ENCODE results near the gene CACNA1E. TPM values are rescaled to one million over a fixed set of nuclear protein-coding genes. Genes with fewer than 3 reads are reported as not detected.

The CACNA1E gene
- total RNA-seq, 2 donors from 2014 or later: 1.7 to 2.2 TPM

GRCh38 chr1:181499825-181500224 is 16.5 kb downstream of the CACNA1E start:
- Histone ChIP-seq H3K27ac (no peak overlapping the region), H3K4me3 (no peak overlapping the region), H3K27me3 (no peaks in the 10 kb centered on the region), H3K4me1 (no peaks in the 10 kb centered on the region), H3K36me3 (no peaks in the 10 kb centered on the region), H3K9me3 (no peaks in the 10 kb centered on the region)
- TF ChIP-seq, protein P1, sequence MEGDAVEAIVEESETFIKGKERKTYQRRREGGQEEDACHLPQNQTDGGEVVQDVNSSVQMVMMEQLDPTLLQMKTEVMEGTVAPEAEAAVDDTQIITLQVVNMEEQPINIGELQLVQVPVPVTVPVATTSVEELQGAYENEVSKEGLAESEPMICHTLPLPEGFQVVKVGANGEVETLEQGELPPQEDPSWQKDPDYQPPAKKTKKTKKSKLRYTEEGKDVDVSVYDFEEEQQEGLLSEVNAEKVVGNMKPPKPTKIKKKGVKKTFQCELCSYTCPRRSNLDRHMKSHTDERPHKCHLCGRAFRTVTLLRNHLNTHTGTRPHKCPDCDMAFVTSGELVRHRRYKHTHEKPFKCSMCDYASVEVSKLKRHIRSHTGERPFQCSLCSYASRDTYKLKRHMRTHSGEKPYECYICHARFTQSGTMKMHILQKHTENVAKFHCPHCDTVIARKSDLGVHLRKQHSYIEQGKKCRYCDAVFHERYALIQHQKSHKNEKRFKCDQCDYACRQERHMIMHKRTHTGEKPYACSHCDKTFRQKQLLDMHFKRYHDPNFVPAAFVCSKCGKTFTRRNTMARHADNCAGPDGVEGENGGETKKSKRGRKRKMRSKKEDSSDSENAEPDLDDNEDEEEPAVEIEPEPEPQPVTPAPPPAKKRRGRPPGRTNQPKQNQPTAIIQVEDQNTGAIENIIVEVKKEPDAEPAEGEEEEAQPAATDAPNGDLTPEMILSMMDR (IDR thresholded peaks at IDR 0.05): no peak
- no peak for DNase-seq (ENCODE audit: low spot score)

- DNase-seq (ENCODE audit: low spot score): no peak
- no peaks in the 10 kb centered on the region for H3K4me1 ChIP-seq
- TF ChIP-seq, protein P1 (IDR thresholded peaks at IDR 0.05): no peak
- H3K27ac ChIP-seq: no peak overlapping the region
- H3K9me3 ChIP-seq: no peaks in the 10 kb centered on the region
- H3K36me3 ChIP-seq: no peaks in the 10 kb centered on the region
- no peak overlapping the region for H3K4me3 ChIP-seq
- H3K27me3 ChIP-seq: no peaks in the 10 kb centered on the region
Measured at GRCh38 chr1:181500636-181501035, 17.3 kb downstream of the CACNA1E start.

DNA sequence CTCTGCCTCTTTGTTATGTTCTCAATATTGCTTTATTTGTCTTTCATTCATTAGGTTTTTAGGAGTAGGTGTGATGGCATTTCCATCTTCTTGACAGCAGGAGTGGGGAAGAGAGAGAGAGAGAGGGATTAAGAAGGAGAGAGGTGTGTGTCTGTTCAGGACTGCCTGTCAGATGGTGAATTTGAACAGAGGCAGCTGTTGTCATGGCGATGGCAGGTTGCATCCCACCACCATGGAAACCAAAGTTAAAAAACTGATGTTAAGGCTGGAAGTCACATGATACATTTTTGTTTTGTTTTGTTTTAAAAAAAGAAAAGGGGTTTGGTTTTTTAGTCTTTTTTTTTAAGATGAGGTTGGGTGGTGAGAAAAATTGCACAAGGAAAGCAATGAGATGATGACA is 18.3 kb downstream of the CACNA1E start:
- H3K4me1 ChIP-seq: no peaks in the 10 kb centered on the region
- no peak overlapping the region for H3K4me3 ChIP-seq
- H3K27ac ChIP-seq: no peak overlapping the region
- H3K27me3 ChIP-seq: no peaks in the 10 kb centered on the region
- no peaks in the 10 kb centered on the region for H3K9me3 ChIP-seq
- TF ChIP-seq, protein P1 (IDR thresholded peaks at IDR 0.05): no peak
- no peak for DNase-seq (ENCODE audit: low spot score)
- H3K36me3 ChIP-seq: no peaks in the 10 kb centered on the region

DNA sequence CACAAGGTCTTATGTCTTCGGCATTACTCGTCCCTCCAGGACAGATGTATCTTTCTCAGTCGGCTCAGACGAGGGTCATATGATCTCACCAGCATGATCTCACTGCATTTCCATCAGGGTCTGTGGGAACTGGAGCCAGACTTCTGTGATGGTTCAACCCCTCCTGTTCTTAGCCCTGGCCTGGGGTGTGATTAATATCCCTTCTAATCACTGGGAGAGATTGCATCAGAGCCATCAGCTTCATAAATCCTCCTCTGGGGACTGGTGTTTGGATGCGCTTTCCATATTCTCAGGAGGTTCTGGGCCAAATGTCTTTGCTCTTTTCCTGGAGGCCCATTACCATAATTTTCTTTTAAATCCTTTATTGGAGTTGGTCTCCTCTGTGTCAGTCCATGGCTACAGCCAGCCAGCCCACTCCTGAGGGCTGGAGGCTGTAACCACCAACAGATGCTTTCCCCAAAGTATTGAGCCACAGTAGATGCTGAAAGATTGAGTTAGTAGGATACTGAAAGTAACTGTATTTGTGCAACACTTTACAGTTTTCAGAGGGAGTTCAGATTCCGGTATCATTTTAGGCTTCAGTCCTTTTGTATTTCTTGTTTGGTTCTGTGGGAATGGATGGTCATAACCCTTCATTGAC is 20.0 kb downstream of the CACNA1E start:
- H3K4me1 ChIP-seq: no peaks in the 10 kb centered on the region
- no peaks in the 10 kb centered on the region for H3K9me3 ChIP-seq
- no peak for DNase-seq (ENCODE audit: low spot score)
- TF ChIP-seq, protein P1 (IDR thresholded peaks at IDR 0.05): no peak
- H3K27ac ChIP-seq: no peak overlapping the region
- no peaks in the 10 kb centered on the region for H3K36me3 ChIP-seq
- H3K27me3 ChIP-seq: no peaks in the 10 kb centered on the region
- no peak overlapping the region for H3K4me3 ChIP-seq

DNA sequence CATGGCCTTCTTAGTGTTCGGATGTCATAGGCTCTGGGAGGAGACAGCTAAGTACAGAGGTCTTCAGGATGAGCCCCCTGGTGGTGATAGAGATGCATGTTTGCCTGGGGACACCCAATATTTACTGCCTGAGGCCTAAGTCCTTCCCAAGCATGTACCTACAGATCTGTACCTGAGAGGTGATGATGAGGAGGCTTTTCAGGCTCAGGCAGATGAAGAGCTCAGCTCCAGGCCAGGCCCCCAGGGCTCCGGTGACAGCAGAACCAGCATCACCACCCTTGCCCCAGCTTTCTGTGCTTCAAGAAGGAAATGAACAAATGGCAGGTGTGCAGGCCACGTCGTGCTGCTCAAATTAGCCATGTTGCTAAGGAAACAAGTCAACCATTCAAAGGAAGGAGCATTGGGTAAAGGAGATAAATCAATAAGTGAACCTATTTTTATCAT is 21.1 kb downstream of the CACNA1E start:
- Histone ChIP-seq H3K27ac (no peak overlapping the region), H3K4me1 (no peaks in the 10 kb centered on the region), H3K4me3 (no peak overlapping the region), H3K27me3 (no peaks in the 10 kb centered on the region), H3K36me3 (no peaks in the 10 kb centered on the region), H3K9me3 (no peaks in the 10 kb centered on the region)
- DNase-seq (ENCODE audit: low spot score): no peak
- TF ChIP-seq, protein P1 (IDR thresholded peaks at IDR 0.05): peak in 1 of 2 donors; percentile 33

Measured in right atrium auricular region (tissue), 2 donors.